ENCODE measurements around the gene EMX2.

GRCh38 chr10:117519879-117520278, 22.7 kb upstream of the EMX2 start:
- TF ChIP-seq ZNF174 (tag by site-specific recombination; IDR thresholded peaks at IDR 0.05) (no peak), ZNF146 (tag by site-specific recombination; IDR thresholded peaks at IDR 0.05) (no peak), ZFP3 (tag by site-specific recombination; IDR thresholded peaks at IDR 0.05; ENCODE audit: low read depth) (no peak), ZNF473 (tag by site-specific recombination; IDR thresholded peaks at IDR 0.05) (no peak), ZNF549 (tag by site-specific recombination; IDR thresholded peaks at IDR 0.05) (no peak), ZNF707 (tag by site-specific recombination; IDR thresholded peaks at IDR 0.05) (no peak), ZNF274 (IDR thresholded peaks at IDR 0.05; ENCODE audit: low read length) (no peak), ZNF274 (tag by site-specific recombination; IDR thresholded peaks at IDR 0.05; ENCODE audit: borderline replicate concordance) (no peak), ZNF18 (tag by site-specific recombination; IDR thresholded peaks at IDR 0.05) (no peak), REST (tag by site-specific recombination; IDR thresholded peaks at IDR 0.05) (no peak), KLF1 (tag by site-specific recombination; IDR thresholded peaks at IDR 0.05) (no peak)
- TF ChIP-seq, protein P1, sequence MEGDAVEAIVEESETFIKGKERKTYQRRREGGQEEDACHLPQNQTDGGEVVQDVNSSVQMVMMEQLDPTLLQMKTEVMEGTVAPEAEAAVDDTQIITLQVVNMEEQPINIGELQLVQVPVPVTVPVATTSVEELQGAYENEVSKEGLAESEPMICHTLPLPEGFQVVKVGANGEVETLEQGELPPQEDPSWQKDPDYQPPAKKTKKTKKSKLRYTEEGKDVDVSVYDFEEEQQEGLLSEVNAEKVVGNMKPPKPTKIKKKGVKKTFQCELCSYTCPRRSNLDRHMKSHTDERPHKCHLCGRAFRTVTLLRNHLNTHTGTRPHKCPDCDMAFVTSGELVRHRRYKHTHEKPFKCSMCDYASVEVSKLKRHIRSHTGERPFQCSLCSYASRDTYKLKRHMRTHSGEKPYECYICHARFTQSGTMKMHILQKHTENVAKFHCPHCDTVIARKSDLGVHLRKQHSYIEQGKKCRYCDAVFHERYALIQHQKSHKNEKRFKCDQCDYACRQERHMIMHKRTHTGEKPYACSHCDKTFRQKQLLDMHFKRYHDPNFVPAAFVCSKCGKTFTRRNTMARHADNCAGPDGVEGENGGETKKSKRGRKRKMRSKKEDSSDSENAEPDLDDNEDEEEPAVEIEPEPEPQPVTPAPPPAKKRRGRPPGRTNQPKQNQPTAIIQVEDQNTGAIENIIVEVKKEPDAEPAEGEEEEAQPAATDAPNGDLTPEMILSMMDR (tag by site-specific recombination; IDR thresholded peaks at IDR 0.05), result no peak

All from HEK293 (cell line).